ENCODE measurements around the gene DIS3L2.

DIS3L2 gene

DNA sequence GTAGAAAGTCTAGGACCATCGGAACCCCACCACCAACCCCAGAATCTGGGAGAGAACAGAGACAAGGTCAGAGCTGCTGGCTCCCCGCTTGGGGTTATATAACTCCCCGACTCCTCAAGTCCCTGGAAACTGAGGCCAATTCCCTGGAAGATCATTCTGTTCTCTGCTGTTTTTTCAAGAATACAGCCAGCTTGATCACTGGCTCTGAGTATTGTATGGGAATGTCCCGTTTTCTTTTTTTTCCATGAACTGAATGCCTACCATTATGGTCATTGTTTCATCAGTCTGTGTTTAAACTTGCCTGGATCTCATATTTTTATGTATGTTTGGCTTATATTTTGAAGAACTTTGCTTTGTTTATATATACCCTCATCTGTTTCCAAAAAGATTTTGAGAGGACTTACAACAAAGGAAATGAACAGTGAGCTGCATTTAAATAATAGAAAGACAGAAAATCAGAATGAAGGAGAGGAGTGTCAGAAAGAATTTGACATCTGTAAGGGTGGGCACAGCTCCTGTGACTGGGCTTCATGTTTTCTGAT lies 327.0 kb downstream of the DIS3L2 start:
- H3K9me3 ChIP-seq (ENCODE audit: severe bottlenecking) = no peaks in the 10 kb centered on the region
- no peak for DNase-seq (ENCODE audit: low spot score)
- H3K27ac ChIP-seq (ENCODE audit: poor library complexity, severe bottlenecking) = no peak overlapping the region
- H3K4me3 ChIP-seq (ENCODE audit: severe bottlenecking) = no peak overlapping the region
- ATAC-seq (ENCODE audit: low read depth) = no peak
- H3K27me3 ChIP-seq (ENCODE audit: insufficient read depth, poor library complexity, severe bottlenecking) = no peaks in the 10 kb centered on the region
- H3K4me1 ChIP-seq (ENCODE audit: insufficient read depth, poor library complexity, severe bottlenecking) = peaks cover 11% of the 10 kb centered on the region
- TF ChIP-seq, protein P1, sequence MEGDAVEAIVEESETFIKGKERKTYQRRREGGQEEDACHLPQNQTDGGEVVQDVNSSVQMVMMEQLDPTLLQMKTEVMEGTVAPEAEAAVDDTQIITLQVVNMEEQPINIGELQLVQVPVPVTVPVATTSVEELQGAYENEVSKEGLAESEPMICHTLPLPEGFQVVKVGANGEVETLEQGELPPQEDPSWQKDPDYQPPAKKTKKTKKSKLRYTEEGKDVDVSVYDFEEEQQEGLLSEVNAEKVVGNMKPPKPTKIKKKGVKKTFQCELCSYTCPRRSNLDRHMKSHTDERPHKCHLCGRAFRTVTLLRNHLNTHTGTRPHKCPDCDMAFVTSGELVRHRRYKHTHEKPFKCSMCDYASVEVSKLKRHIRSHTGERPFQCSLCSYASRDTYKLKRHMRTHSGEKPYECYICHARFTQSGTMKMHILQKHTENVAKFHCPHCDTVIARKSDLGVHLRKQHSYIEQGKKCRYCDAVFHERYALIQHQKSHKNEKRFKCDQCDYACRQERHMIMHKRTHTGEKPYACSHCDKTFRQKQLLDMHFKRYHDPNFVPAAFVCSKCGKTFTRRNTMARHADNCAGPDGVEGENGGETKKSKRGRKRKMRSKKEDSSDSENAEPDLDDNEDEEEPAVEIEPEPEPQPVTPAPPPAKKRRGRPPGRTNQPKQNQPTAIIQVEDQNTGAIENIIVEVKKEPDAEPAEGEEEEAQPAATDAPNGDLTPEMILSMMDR (IDR thresholded peaks at IDR 0.05; ENCODE audit: poor library complexity, severe bottlenecking) = no peak
- no peaks in the 10 kb centered on the region for H3K36me3 ChIP-seq (ENCODE audit: low read depth)

- ATAC-seq (ENCODE audit: low read depth) (no peak), DNase-seq (ENCODE audit: low spot score) (no peak)
- Histone ChIP-seq H3K36me3 (ENCODE audit: low read depth) (no peaks in the 10 kb centered on the region), H3K9me3 (ENCODE audit: severe bottlenecking) (no peaks in the 10 kb centered on the region), H3K27ac (ENCODE audit: poor library complexity, severe bottlenecking) (no peak overlapping the region), H3K4me3 (ENCODE audit: severe bottlenecking) (no peak overlapping the region), H3K4me1 (ENCODE audit: insufficient read depth, poor library complexity, severe bottlenecking) (peaks cover 7% of the 10 kb centered on the region), H3K27me3 (ENCODE audit: insufficient read depth, poor library complexity, severe bottlenecking) (no peaks in the 10 kb centered on the region)
- TF ChIP-seq, protein P1 (IDR thresholded peaks at IDR 0.05; ENCODE audit: poor library complexity, severe bottlenecking) = no peak
Observed at GRCh38 chr2:232290668-232291067, 329.2 kb downstream of the DIS3L2 start.

DNA sequence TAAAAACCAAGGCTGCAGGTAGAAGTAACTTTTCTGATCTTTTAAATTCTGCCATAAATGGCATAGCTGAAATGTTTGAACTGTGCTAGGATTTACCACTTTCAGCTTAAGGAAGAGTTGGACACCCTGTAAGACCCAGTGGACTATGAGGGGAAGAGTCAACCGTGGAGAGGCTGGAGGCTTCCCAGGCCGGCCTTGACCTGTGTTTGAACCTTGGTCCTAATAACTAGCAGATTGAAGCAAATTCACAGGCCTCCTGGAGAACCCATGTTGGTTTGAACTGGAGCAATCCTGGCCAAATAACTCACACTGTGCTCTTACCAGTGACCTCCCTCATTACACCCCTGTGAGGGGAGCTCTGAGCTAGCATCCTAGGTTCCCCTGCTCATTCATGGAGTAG lies 329.8 kb downstream of the DIS3L2 start:
- DNase-seq (ENCODE audit: low spot score) (no peak), ATAC-seq (ENCODE audit: low read depth) (no peak)
- Histone ChIP-seq H3K4me3 (ENCODE audit: severe bottlenecking) (no peak overlapping the region), H3K9me3 (ENCODE audit: severe bottlenecking) (no peaks in the 10 kb centered on the region), H3K36me3 (ENCODE audit: low read depth) (no peaks in the 10 kb centered on the region), H3K4me1 (ENCODE audit: insufficient read depth, poor library complexity, severe bottlenecking) (peaks cover under 1% of the 10 kb centered on the region), H3K27me3 (ENCODE audit: insufficient read depth, poor library complexity, severe bottlenecking) (no peaks in the 10 kb centered on the region), H3K27ac (ENCODE audit: poor library complexity, severe bottlenecking) (no peak overlapping the region)
- TF ChIP-seq, protein P1 (IDR thresholded peaks at IDR 0.05; ENCODE audit: poor library complexity, severe bottlenecking) = no peak

DNA sequence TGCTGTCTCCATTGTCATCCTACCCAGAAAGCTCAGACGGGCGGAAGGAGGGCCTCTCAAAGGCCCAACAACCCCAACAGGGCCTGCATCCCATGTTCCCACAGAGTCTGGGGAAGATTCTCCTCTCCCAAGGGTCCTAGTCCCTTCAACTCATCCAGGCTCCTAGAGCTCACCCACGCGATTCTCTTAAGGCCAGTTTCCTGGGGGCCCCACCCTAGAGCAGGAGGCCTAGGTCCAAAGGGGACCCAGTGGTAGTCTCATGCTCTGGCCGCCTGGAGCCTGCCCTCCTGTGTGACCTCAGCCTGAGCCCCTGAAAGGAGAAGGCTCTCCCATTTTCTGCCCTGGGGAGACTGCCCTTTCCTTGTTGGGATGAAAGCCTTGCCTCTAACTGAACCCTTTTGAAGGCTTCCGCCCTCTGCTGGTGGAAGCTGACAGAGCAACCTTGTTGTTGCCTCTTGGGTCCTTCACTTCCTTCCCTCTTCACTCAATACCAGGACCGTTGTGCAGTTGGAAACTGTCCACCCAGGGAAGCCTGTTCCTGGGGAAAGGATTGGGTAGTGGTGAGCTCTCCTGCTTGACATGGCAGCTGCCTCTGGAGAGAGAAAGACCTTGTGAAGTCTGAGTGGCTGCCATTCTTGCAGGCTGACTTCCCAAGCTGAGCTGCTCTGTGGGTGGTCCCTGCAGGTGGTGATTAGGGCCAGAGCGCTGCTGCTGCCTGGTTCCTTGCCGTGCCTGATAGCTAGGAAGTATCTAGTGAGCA lies 331.1 kb downstream of the DIS3L2 start:
- DNase-seq (ENCODE audit: low spot score) = no peak
- no peaks in the 10 kb centered on the region for H3K27me3 ChIP-seq (ENCODE audit: insufficient read depth, poor library complexity, severe bottlenecking)
- no peak overlapping the region for H3K27ac ChIP-seq (ENCODE audit: poor library complexity, severe bottlenecking)
- TF ChIP-seq, protein P1 (IDR thresholded peaks at IDR 0.05; ENCODE audit: poor library complexity, severe bottlenecking) = peak; percentile 76
- no peaks in the 10 kb centered on the region for H3K9me3 ChIP-seq (ENCODE audit: severe bottlenecking)
- no peaks in the 10 kb centered on the region for H3K36me3 ChIP-seq (ENCODE audit: low read depth)
- H3K4me1 ChIP-seq (ENCODE audit: insufficient read depth, poor library complexity, severe bottlenecking) = no peaks in the 10 kb centered on the region
- no peak overlapping the region for H3K4me3 ChIP-seq (ENCODE audit: severe bottlenecking)
- peak; percentile 64; the same call in 2 of the 3 replicates for ATAC-seq (ENCODE audit: low read depth)

- TF ChIP-seq, protein P1 (IDR thresholded peaks at IDR 0.05; ENCODE audit: poor library complexity, severe bottlenecking) = no peak
- no peaks in the 10 kb centered on the region for H3K36me3 ChIP-seq (ENCODE audit: low read depth)
- no peak overlapping the region for H3K27ac ChIP-seq (ENCODE audit: poor library complexity, severe bottlenecking)
- ATAC-seq (ENCODE audit: low read depth) (no peak), DNase-seq (ENCODE audit: low spot score) (no peak)
- H3K27me3 ChIP-seq (ENCODE audit: insufficient read depth, poor library complexity, severe bottlenecking) = no peaks in the 10 kb centered on the region
- H3K9me3 ChIP-seq (ENCODE audit: severe bottlenecking) = no peaks in the 10 kb centered on the region
- H3K4me1 ChIP-seq (ENCODE audit: insufficient read depth, poor library complexity, severe bottlenecking) = no peaks in the 10 kb centered on the region
- H3K4me3 ChIP-seq (ENCODE audit: severe bottlenecking) = no peak overlapping the region
Observed at GRCh38 chr2:232293191-232293590, 331.7 kb downstream of the DIS3L2 start.
